ENCODE measurements around the gene TMEM74B.

Gene TMEM74B

DNA sequence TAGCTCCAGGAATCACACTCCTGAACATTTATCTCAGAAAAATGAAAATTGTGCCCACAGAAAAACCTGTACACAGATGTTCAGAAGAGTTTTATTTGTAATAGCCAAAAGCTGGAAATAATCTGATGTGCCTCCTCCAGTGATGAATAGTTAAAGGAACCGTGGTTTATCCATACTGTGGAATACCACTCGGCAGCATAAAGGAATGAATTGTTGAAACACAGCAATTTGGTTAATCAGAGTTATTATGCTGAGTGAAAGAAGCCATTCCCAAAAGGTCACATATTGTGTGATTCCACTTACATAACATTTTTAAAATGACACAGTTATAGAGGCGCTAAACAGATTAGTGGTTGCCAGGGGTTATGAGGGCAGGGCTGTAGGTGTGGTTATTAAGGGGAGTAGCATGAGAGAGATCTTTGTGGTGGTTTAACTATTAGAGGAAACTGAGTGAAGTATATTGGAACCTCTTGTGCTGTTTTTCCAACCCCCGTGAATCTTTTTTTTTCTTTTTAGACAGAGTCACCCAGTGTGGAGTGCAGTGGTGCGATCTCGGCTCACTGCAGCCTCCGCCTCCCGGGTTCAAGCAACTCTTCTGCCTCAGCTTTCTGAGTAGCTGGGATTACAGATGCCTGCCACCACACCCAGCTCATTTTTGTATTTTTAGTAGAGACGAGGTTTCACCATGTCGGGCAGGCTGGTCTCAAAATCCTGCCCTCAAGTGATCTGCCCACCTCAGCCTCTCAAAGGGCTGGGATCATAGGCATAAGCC is 40.2 kb downstream of the TMEM74B start:
- no peak for DNase-seq (ENCODE audit: low read depth, low spot score)

- DNase-seq (ENCODE audit: low read depth, low spot score), result no peak
Measured at GRCh38 chr20:1137236-1137635, 47.5 kb downstream of the TMEM74B start.

DNA sequence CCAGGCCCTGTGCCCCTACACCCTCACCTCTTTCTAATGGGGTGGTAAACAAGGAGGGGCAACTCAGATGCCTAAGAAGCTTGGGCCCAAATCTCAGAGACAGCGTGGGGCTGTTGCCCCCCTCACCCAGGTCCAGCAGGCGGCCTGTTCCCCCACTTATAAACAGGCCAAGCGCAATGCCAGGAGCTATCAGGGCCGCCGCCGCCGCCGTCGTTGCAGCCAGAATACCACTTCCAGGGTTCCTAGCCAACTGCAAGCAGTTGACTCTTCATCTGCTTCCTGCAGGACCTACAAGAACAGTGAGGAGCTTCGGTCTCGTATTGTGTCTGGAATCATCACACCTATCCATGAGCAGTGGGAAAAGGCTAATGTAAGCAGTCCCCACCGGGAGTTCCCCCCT is 49.9 kb downstream of the TMEM74B start:
- DNase-seq (ENCODE audit: low read depth, low spot score), result no peak

DNA sequence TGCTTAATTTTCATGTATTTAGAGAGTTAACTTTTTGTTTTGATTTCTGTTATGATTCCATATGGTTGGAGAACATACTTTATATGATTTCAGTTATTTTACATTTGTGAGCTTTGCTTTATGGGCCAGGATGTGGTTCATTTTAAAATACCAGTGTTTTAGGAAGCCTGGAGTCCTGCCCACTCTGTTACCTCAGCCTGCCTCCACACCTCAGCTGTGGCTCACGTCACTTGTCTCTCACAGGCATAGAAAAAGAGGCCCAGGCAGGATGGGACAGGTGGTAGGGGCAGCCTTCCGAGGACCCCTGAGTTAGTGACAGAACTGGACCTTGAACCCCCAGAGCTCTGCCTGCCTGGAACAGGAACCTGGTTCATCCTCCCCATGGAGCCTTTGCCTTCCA is 50.4 kb downstream of the TMEM74B start:
- DNase-seq (ENCODE audit: low read depth, low spot score), result no peak

GRCh38 chr20:1131354-1131753 is 53.4 kb downstream of the TMEM74B start:
- DNase-seq (ENCODE audit: low read depth, low spot score), result no peak

DNA sequence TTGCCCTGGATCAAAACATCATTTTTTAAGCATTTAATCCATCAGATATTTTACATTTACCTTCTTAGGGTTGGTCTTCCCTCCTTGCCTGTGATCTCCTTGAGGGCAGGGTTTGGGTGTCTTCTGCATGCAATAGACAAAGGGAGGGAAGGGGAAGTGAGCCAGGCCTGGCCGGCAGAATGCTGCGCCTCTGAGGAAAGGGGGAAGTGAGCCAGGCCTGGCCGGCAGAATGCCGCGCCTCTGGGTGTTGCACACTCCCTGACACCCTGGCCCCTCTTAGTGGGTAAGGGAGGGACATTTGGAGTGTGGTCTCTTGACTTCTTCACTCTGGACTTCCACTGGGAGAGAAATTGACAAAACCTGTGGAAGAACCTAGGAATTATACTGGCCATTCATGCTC is 53.9 kb downstream of the TMEM74B start:
- DNase-seq (ENCODE audit: low read depth, low spot score), result no peak

Data from astrocyte of the hippocampus (primary cell).